ENCODE results near the gene UBE2Q1. TPM values are rescaled to one million over a fixed set of nuclear protein-coding genes. Genes with fewer than 3 reads are reported as not detected.

The UBE2Q1 gene
- total and polyA plus RNA-seq, 2 of the 4 experiments (the other 2 are of a cell fraction) = 20.6 to 24.7 TPM

- no peak overlapping the region for H4K91ac ChIP-seq (ENCODE audit: insufficient read depth, low read depth, low read length)
- ATAC-seq (ENCODE audit: low read depth) = no peak
- no peak overlapping the region for H3K4me2 ChIP-seq (ENCODE audit: low read depth, low read length)
- no peak overlapping the region for H2AK5ac ChIP-seq (ENCODE audit: low read depth, low read length)
- no CpG with 5 or more reads among the region's 4 CpGs for WGBS, 2 experiments (ENCODE audit: extremely low coverage in 2 of 2, insufficient read length in 1 of 2)
- H2BK15ac ChIP-seq (ENCODE audit: low read depth, low read length) = no peak overlapping the region
- no TSS peak for BruUV-seq (replicated peaks)
- no peak overlapping the region for H3K23ac ChIP-seq (ENCODE audit: low read depth, low read length)
- CTCF ChIA-PET = no interaction called here
- TF ChIP-seq RAD21 (IDR thresholded peaks at IDR 0.05; ENCODE audit: low read length) (no peak), CEBPB (IDR thresholded peaks at IDR 0.05; ENCODE audit: low read depth, low read length) (no peak), MAZ (IDR thresholded peaks at IDR 0.05; ENCODE audit: borderline replicate concordance, low read depth, low read length) (no peak), FOS (IDR thresholded peaks at IDR 0.05; ENCODE audit: low read depth, low read length) (no peak), ELK1 (IDR thresholded peaks at IDR 0.05; ENCODE audit: borderline replicate concordance, low read depth, low read length) (no peak), SMC3 (IDR thresholded peaks at IDR 0.05; ENCODE audit: low read depth, low read length) (no peak), MXI1 (IDR thresholded peaks at IDR 0.05; ENCODE audit: borderline replicate concordance, low read depth, low read length) (no peak), RFX5 (IDR thresholded peaks at IDR 0.05; ENCODE audit: low read depth, low read length) (no peak), MAFK (IDR thresholded peaks at IDR 0.05; ENCODE audit: low read depth, low read length) (no peak), BHLHE40 (IDR thresholded peaks at IDR 0.05; ENCODE audit: low read depth, low read length) (no peak), POLR2A (IDR thresholded peaks at IDR 0.05; ENCODE audit: low read depth, low read length) (no peak), NFE2L2 (IDR thresholded peaks at IDR 0.05; ENCODE audit: low read depth, low read length) (no peak), CHD1 (IDR thresholded peaks at IDR 0.05; ENCODE audit: low read depth, low read length) (no peak), RCOR1 (IDR thresholded peaks at IDR 0.05; ENCODE audit: insufficient replicate concordance, low read length) (no peak)
- TF ChIP-seq, protein P1, sequence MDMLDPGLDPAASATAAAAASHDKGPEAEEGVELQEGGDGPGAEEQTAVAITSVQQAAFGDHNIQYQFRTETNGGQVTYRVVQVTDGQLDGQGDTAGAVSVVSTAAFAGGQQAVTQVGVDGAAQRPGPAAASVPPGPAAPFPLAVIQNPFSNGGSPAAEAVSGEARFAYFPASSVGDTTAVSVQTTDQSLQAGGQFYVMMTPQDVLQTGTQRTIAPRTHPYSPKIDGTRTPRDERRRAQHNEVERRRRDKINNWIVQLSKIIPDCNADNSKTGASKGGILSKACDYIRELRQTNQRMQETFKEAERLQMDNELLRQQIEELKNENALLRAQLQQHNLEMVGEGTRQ (IDR thresholded peaks at IDR 0.05; ENCODE audit: low read depth, low read length) = no peak
- TF ChIP-seq, protein P2, sequence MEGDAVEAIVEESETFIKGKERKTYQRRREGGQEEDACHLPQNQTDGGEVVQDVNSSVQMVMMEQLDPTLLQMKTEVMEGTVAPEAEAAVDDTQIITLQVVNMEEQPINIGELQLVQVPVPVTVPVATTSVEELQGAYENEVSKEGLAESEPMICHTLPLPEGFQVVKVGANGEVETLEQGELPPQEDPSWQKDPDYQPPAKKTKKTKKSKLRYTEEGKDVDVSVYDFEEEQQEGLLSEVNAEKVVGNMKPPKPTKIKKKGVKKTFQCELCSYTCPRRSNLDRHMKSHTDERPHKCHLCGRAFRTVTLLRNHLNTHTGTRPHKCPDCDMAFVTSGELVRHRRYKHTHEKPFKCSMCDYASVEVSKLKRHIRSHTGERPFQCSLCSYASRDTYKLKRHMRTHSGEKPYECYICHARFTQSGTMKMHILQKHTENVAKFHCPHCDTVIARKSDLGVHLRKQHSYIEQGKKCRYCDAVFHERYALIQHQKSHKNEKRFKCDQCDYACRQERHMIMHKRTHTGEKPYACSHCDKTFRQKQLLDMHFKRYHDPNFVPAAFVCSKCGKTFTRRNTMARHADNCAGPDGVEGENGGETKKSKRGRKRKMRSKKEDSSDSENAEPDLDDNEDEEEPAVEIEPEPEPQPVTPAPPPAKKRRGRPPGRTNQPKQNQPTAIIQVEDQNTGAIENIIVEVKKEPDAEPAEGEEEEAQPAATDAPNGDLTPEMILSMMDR (conservative IDR thresholded peaks at IDR 0.05; ENCODE audit: low read depth, low read length) = no peak
- peaks cover 6% of the 10 kb centered on the region for H3K4me1 ChIP-seq (ENCODE audit: control insufficient read depth, insufficient read depth, low read length)
- no peak overlapping the region for H2BK120ac ChIP-seq (ENCODE audit: low read depth, low read length)
- no peak for DNase-seq
- H3K9ac ChIP-seq (ENCODE audit: low read depth, low read length) = no peak overlapping the region
- H3K4me3 ChIP-seq (ENCODE audit: insufficient read depth, low read depth, low read length) = no peak overlapping the region
- no peak overlapping the region for H4K8ac ChIP-seq (ENCODE audit: low read depth in 2 of 2, low read length in 2 of 2)
- peaks cover 40% of the 10 kb centered on the region; the same call in 1 of the 2 replicates for H4K20me1 ChIP-seq (ENCODE audit: insufficient read depth, low read length)
- no peak overlapping the region for H2BK20ac ChIP-seq (ENCODE audit: low read depth, low read length)
- H2AK9ac ChIP-seq (replicated peaks; ENCODE audit: low read depth, low read length, poor library complexity) = no peak overlapping the region
- intact Hi-C loops (cut with micrococcal nuclease) (no loop called here), dilution Hi-C loops (cut with HindIII; ENCODE audit: low sequenced_read_pairs, unreplicated experiment) (no loop called here), in situ Hi-C loops (cut with MboI; ENCODE audit: low sequenced_read_pairs) (no loop called here)
- peaks cover 65% of the 10 kb centered on the region for H3K36me3 ChIP-seq (ENCODE audit: control insufficient read depth, insufficient read depth, low read length)
- H2BK5ac ChIP-seq (ENCODE audit: low read depth, low read length, poor library complexity, severe bottlenecking) = no peak overlapping the region
- no peak overlapping the region for H3K4ac ChIP-seq (ENCODE audit: low read depth, low read length)
- POLR2A ChIA-PET (ENCODE audit: unreplicated experiment) = no interaction called here
- H2AFZ ChIP-seq (replicated peaks; ENCODE audit: low read length, poor library complexity) = no peak overlapping the region
- no peak overlapping the region for H3K14ac ChIP-seq (replicated peaks; ENCODE audit: low read depth, low read length)
- H3K27ac ChIP-seq (ENCODE audit: insufficient read depth, low read length) = no peak overlapping the region
- no peaks in the 10 kb centered on the region for H3K27me3 ChIP-seq (ENCODE audit: control insufficient read depth, insufficient read depth, low read length)
- H3K9me1 ChIP-seq (ENCODE audit: insufficient read depth, low read length) = peaks cover 11% of the 10 kb centered on the region; the same call in 1 of the 2 replicates
- no peak overlapping the region for H3K56ac ChIP-seq (ENCODE audit: extremely low read depth, insufficient read depth, low read length)
- H3K18ac ChIP-seq (ENCODE audit: low read depth, low read length) = no peak overlapping the region
- H4K5ac ChIP-seq (ENCODE audit: low read depth, low read length) = no peak overlapping the region
- peaks cover 21 to 48% of the 10 kb centered on the region in 2 experiments for H3K79me1 ChIP-seq (ENCODE audit: low read depth in 1 of 2, low read length in 2 of 2)
- no peaks in the 10 kb centered on the region for H3K9me3 ChIP-seq (ENCODE audit: control insufficient read depth, insufficient read depth, low read length)
Measured at GRCh38 chr1:154551474-154551873, 7.0 kb downstream of the UBE2Q1 start.

All from IMR-90 (cell line).